ENCODE results near the gene CCDC117. TPM values are rescaled to one million over a fixed set of nuclear protein-coding genes. Genes with fewer than 3 reads are reported as not detected.

The CCDC117 gene
- 14.1 and 19.1 TPM in 2 replicates for total RNA-seq

GRCh38 chr22:28772633-28773460, at the start of gene CCDC117:
CCDC117 (plus strand) TSS chr22:28772695; CDS start chr22:28772850, 155 bp downstream.
- Histone ChIP-seq H3K27me3 (ENCODE audit: control insufficient read depth, insufficient read depth, low read length) (no peaks in the 10 kb centered on the region), H3K4me3 (ENCODE audit: low read depth, low read length) (peak within 1 kb of the TSS; percentile 85), H3K36me3 (ENCODE audit: control insufficient read depth, insufficient read depth, low read length) (peaks cover 2% of the 10 kb centered on the region)
- DNase-seq (ENCODE audit: low read depth) = peak; percentile 92
- TF ChIP-seq CTCF (IDR thresholded peaks at IDR 0.05; ENCODE audit: insufficient read depth, low read length, poor library complexity, severe bottlenecking) = no peak

- H3K36me3 ChIP-seq (ENCODE audit: control insufficient read depth, insufficient read depth, low read length) = no peaks in the 10 kb centered on the region
- no peak overlapping the region for H3K4me3 ChIP-seq (ENCODE audit: low read depth, low read length)
- TF ChIP-seq CTCF (IDR thresholded peaks at IDR 0.05; ENCODE audit: insufficient read depth, low read length, poor library complexity, severe bottlenecking) = no peak
- no peaks in the 10 kb centered on the region for H3K27me3 ChIP-seq (ENCODE audit: control insufficient read depth, insufficient read depth, low read length)
- no peak for DNase-seq (ENCODE audit: low read depth)
These were observed 44.5 kb upstream of the CCDC117 start for GRCh38 chr22:28728002-28728401.

- no peak overlapping the region for H3K4me3 ChIP-seq (ENCODE audit: low read depth, low read length)
- no peak for TF ChIP-seq CTCF (IDR thresholded peaks at IDR 0.05; ENCODE audit: insufficient read depth, low read length, poor library complexity, severe bottlenecking)
- H3K27me3 ChIP-seq (ENCODE audit: control insufficient read depth, insufficient read depth, low read length) = no peaks in the 10 kb centered on the region
- no peaks in the 10 kb centered on the region for H3K36me3 ChIP-seq (ENCODE audit: control insufficient read depth, insufficient read depth, low read length)
- DNase-seq (ENCODE audit: low read depth) = no peak
These were observed 43.7 kb upstream of the CCDC117 start for GRCh38 chr22:28728621-28729313.

- no peak for TF ChIP-seq CTCF (IDR thresholded peaks at IDR 0.05; ENCODE audit: insufficient read depth, low read length, poor library complexity, severe bottlenecking)
- Histone ChIP-seq H3K27me3 (ENCODE audit: control insufficient read depth, insufficient read depth, low read length) (no peaks in the 10 kb centered on the region), H3K4me3 (ENCODE audit: low read depth, low read length) (no peak overlapping the region), H3K36me3 (ENCODE audit: control insufficient read depth, insufficient read depth, low read length) (no peaks in the 10 kb centered on the region)
- no peak for DNase-seq (ENCODE audit: low read depth)
These were observed 42.3 kb upstream of the CCDC117 start for GRCh38 chr22:28730179-28730578.

- H3K4me3 ChIP-seq (ENCODE audit: low read depth, low read length) = no peak overlapping the region
- DNase-seq (ENCODE audit: low read depth) = no peak
- H3K27me3 ChIP-seq (ENCODE audit: control insufficient read depth, insufficient read depth, low read length) = no peaks in the 10 kb centered on the region
- no peaks in the 10 kb centered on the region for H3K36me3 ChIP-seq (ENCODE audit: control insufficient read depth, insufficient read depth, low read length)
- no peak for TF ChIP-seq CTCF (IDR thresholded peaks at IDR 0.05; ENCODE audit: insufficient read depth, low read length, poor library complexity, severe bottlenecking)
These were observed 38.1 kb upstream of the CCDC117 start for GRCh38 chr22:28734393-28734792.

Measured in kidney epithelial cell (primary cell).